CD4-positive, CD25-positive, alpha-beta regulatory T cell (primary cell): Measurements from ENCODE around the gene CTRB1. TPM values are rescaled to one million over a fixed set of nuclear protein-coding genes. Genes with fewer than 3 reads are reported as not detected.
"Not testable (repeated sequence)": the region's sequence is repeated elsewhere in the genome, so short reads cannot be mapped to it uniquely, and the experiment has no call there.

Experiments used
- ATAC-seq, 2 donors: fragments of 150-1000 bp; cut with Tn5 transposase; one replicate each; pipeline ENCODE4 v1.10.0; 2021; ENCODE audit warnings: low read depth in 2 of 2, moderate number of reproducible peaks in 2 of 2, moderate library complexity in 1 of 2
- DNase-seq, 3 donors: peaks; one replicate each; pipeline versions ENCODE4 v3.0.0 to v3.0.0-alpha.2; 2012 to 2022; ENCODE audit warnings: mixed read lengths in 1 of 3
- H3K27ac ChIP-seq: one replicate; pipeline ENCODE4 v1.7.0; 2013; ENCODE audit warnings: mild to moderate bottlenecking, low read length; ENCODE audit not compliant: insufficient read depth, poor library complexity, severe bottlenecking
- H3K27me3 ChIP-seq: one replicate; pipeline ENCODE4 v1.7.0; 2013; ENCODE audit warnings: low read length; ENCODE audit not compliant: control insufficient read depth, insufficient read depth
- H3K36me3 ChIP-seq: one replicate; pipeline ENCODE4 v1.7.0; 2013; ENCODE audit warnings: mild to moderate bottlenecking, low read length, moderate library complexity; ENCODE audit not compliant: control insufficient read depth, insufficient read depth
- H3K4me1 ChIP-seq: 2 replicates; pipeline ENCODE4 v1.7.0; 2013; ENCODE audit warnings: mild to moderate bottlenecking, low read length; ENCODE audit not compliant: insufficient read depth, control insufficient read depth, poor library complexity, severe bottlenecking
- H3K4me3 ChIP-seq: one replicate; pipeline ENCODE4 v1.7.0; 2013; ENCODE audit warnings: low read depth, mild to moderate bottlenecking, low read length, moderate library complexity
- H3K9me3 ChIP-seq, 2 experiments: 1 replicate in 1 of 2; 2 replicates in 1 of 2; pipeline ENCODE4 v1.7.0; 2013; ENCODE audit warnings: low read length in 2 of 2, mild to moderate bottlenecking in 1 of 2, moderate library complexity in 1 of 2; ENCODE audit not compliant: control insufficient read depth in 2 of 2
- H3K27ac Mint-ChIP-seq, 3 donors: one replicate each; pipeline ENCODE4 v1.8.0; 2020 to 2022; ENCODE audit warnings: mild to moderate bottlenecking in 3 of 3, mixed read lengths in 3 of 3, moderate library complexity in 2 of 3
- H3K27me3 Mint-ChIP-seq: one replicate; pipeline ENCODE4 v1.8.0; 2022; ENCODE audit warnings: mild to moderate bottlenecking, mixed read lengths
- H3K36me3 Mint-ChIP-seq: one replicate; pipeline ENCODE4 v1.8.0; 2020; ENCODE audit warnings: mixed read lengths
- H3K4me1 Mint-ChIP-seq, 4 donors: one replicate each; pipeline ENCODE4 v1.8.0; 2020 to 2022; ENCODE audit warnings: mixed read lengths in 4 of 4, mild to moderate bottlenecking in 1 of 4
- H3K4me3 Mint-ChIP-seq, 4 donors: one replicate each; pipeline ENCODE4 v1.8.0; 2020 to 2022; ENCODE audit warnings: mild to moderate bottlenecking in 4 of 4, mixed read lengths in 4 of 4, moderate library complexity in 3 of 4
- H3K9me3 Mint-ChIP-seq, 7 donors: one replicate each; pipeline ENCODE4 v1.8.0; 2020 to 2022; ENCODE audit warnings: mixed read lengths in 7 of 7, mild to moderate bottlenecking in 3 of 7, moderate library complexity in 2 of 7
- polyA plus RNA-seq, 4 donors: library from polyadenylated mRNA; unstranded; fragments of 300-500 nt; fragmentation: Illumina TruSeq; gene quantifications; one replicate each; pipeline ENCODE4 v1.2.3, GENCODE V29; 2021
- total RNA-seq: library from RNA; stranded (reverse); gene quantifications from one replicate; pipeline ENCODE4 v1.2.3, GENCODE V29; 2022

The CTRB1 gene
- total and polyA plus RNA-seq, 5 donors from 2014 or later = not detected

- Histone ChIP-seq H3K27ac (no peak overlapping the region), H3K9me3 (no peaks in the 10 kb centered on the region), H3K36me3 (no peaks in the 10 kb centered on the region), H3K4me3 (no peak overlapping the region), H3K27me3 (no peaks in the 10 kb centered on the region), H3K4me1 (no peaks in the 10 kb centered on the region)
- H3K36me3 Mint-ChIP-seq = no peaks in the 10 kb centered on the region
- H3K4me1 Mint-ChIP-seq = peaks cover 0 to 6% (median under 1%) of the 10 kb centered on the region in 4 donors
- no peak overlapping the region for H3K4me3 Mint-ChIP-seq
- H3K9me3 Mint-ChIP-seq = no peaks in the 10 kb centered on the region
- no peak overlapping the region for H3K27ac Mint-ChIP-seq
- ATAC-seq (no peak), DNase-seq (no peak)
- H3K27me3 Mint-ChIP-seq = peaks cover 6% of the 10 kb centered on the region
Observed at GRCh38 chr16:75241412-75241811, 22.6 kb downstream of the CTRB1 start.

DNA sequence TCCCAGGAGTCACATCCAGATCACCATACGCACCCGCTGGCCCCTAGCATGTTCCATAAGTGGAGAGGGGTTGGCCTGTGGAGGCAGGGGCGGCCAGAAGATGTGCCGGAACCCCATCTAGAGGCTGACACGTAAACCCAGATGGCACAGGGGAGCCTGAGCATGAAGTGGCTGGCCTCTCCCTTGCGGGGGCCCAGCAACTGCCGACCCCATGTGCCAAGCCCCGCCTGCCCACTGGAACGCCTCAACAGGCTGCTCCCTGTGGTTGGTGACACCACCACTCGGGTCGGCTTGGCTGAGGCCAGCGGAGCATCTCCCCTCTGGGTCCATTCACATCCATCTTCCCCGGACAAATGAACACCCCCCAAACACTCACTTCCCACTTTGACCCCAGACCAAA is 23.2 kb downstream of the CTRB1 start:
- Mint-ChIP-seq H3K36me3 (no peaks in the 10 kb centered on the region), H3K27ac (no peak overlapping the region), H3K9me3 (no peaks in the 10 kb centered on the region), H3K27me3 (peaks cover 6% of the 10 kb centered on the region), H3K4me3 (no peak overlapping the region), H3K4me1 (peaks cover 0 to 6% (median under 1%) of the 10 kb centered on the region in 4 donors)
- no peaks in the 10 kb centered on the region for H3K36me3 ChIP-seq
- no peaks in the 10 kb centered on the region for H3K4me1 ChIP-seq
- H3K9me3 ChIP-seq = no peaks in the 10 kb centered on the region
- ATAC-seq (no peak), DNase-seq (no peak)
- H3K4me3 ChIP-seq = no peak overlapping the region
- no peak overlapping the region for H3K27ac ChIP-seq
- H3K27me3 ChIP-seq = no peaks in the 10 kb centered on the region

DNA sequence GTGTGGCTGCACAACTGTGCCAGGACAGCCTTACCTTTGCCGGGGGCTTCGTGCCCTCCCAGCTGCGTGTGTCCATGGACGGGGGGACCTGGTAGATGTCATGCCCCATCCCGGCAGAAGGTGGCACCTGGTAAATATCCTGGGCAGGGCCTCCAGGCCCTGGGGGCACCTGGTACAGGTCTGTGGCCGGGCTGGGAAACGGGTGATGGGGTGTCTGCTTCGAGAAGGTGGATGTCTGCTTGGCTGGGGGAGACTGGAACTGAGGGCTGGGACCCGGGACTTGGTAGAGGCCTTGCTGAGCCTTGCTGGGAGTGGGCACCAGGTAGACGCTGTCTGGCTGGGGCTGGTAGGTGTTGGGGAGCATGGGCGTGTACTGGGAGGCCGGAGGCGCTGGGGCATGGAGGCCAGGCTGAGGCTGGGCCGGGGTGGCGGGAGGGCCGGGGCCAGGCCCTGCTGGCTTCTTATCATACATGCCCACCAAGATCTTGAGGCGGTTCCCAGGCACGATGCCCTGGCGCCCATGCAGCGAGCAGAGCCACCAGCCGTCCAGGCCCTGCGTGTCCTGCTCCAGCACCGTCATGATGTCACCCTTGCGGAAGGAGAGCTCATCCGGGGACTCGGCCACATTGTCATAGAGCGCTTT is 23.8 kb downstream of the CTRB1 start:
- H3K9me3 Mint-ChIP-seq, H3K36me3 Mint-ChIP-seq, H3K27me3 ChIP-seq, ATAC-seq, H3K36me3 ChIP-seq, H3K4me1 ChIP-seq, H3K27ac ChIP-seq, H3K27ac Mint-ChIP-seq, H3K4me1 Mint-ChIP-seq, DNase-seq, H3K27me3 Mint-ChIP-seq, H3K4me3 Mint-ChIP-seq, H3K4me3 ChIP-seq, H3K9me3 ChIP-seq: not testable (repeated sequence)

GRCh38 chr16:75243667-75244224 is 25.0 kb downstream of the CTRB1 start:
- Histone ChIP-seq H3K4me1 (no peaks in the 10 kb centered on the region), H3K36me3 (no peaks in the 10 kb centered on the region), H3K27ac (no peak overlapping the region), H3K9me3 (no peaks in the 10 kb centered on the region), H3K27me3 (no peaks in the 10 kb centered on the region), H3K4me3 (no peak overlapping the region)
- H3K36me3 Mint-ChIP-seq = no peaks in the 10 kb centered on the region
- peaks cover 0 to 6% (median under 1%) of the 10 kb centered on the region in 4 donors for H3K4me1 Mint-ChIP-seq
- H3K9me3 Mint-ChIP-seq = no peaks in the 10 kb centered on the region
- ATAC-seq (no peak), DNase-seq (no peak)
- peaks cover 18% of the 10 kb centered on the region for H3K27me3 Mint-ChIP-seq
- H3K4me3 Mint-ChIP-seq = peak overlapping the region in 1 of 4 donors; percentile 21
- no peak overlapping the region for H3K27ac Mint-ChIP-seq

GRCh38 chr16:75244225-75244809 is 25.5 kb downstream of the CTRB1 start:
- DNase-seq (no peak), ATAC-seq (no peak)
- H3K4me3 ChIP-seq = no peak overlapping the region
- H3K9me3 Mint-ChIP-seq = no peaks in the 10 kb centered on the region
- H3K27ac Mint-ChIP-seq = peak overlapping the region in 2 of 3 donors; percentile 11 to 87
- no peaks in the 10 kb centered on the region for H3K4me1 ChIP-seq
- no peaks in the 10 kb centered on the region for H3K36me3 Mint-ChIP-seq
- H3K27me3 ChIP-seq = no peaks in the 10 kb centered on the region
- H3K4me1 Mint-ChIP-seq = peaks cover 0 to 6% (median under 1%) of the 10 kb centered on the region in 4 donors
- no peak overlapping the region for H3K27ac ChIP-seq
- H3K27me3 Mint-ChIP-seq = peaks cover 21% of the 10 kb centered on the region
- H3K9me3 ChIP-seq = no peaks in the 10 kb centered on the region
- H3K4me3 Mint-ChIP-seq = peak overlapping the region in 1 of 4 donors; percentile 21
- no peaks in the 10 kb centered on the region for H3K36me3 ChIP-seq

- H3K9me3 Mint-ChIP-seq = no peaks in the 10 kb centered on the region
- H3K4me1 Mint-ChIP-seq = peaks cover 0 to 6% (median 2%) of the 10 kb centered on the region in 4 donors
- Histone ChIP-seq H3K27ac (no peak overlapping the region), H3K27me3 (no peaks in the 10 kb centered on the region), H3K36me3 (no peaks in the 10 kb centered on the region), H3K4me3 (no peak overlapping the region), H3K4me1 (peaks cover under 1% of the 10 kb centered on the region), H3K9me3 (no peaks in the 10 kb centered on the region)
- H3K27me3 Mint-ChIP-seq = peaks cover 28% of the 10 kb centered on the region
- H3K36me3 Mint-ChIP-seq = no peaks in the 10 kb centered on the region
- H3K27ac Mint-ChIP-seq = peak overlapping the region in 2 of 3 donors; percentile 11 to 87
- ATAC-seq = no peak
- H3K4me3 Mint-ChIP-seq = no peak overlapping the region
- DNase-seq = no peak
Observed at GRCh38 chr16:75244844-75245758, 26.3 kb downstream of the CTRB1 start.

- H3K4me1 ChIP-seq = peaks cover 13% of the 10 kb centered on the region
- H3K4me3 ChIP-seq = no peak overlapping the region
- H3K27me3 Mint-ChIP-seq = peaks cover 34% of the 10 kb centered on the region
- no peaks in the 10 kb centered on the region for H3K36me3 ChIP-seq
- DNase-seq (no peak), ATAC-seq (no peak)
- no peak overlapping the region for H3K4me3 Mint-ChIP-seq
- H3K9me3 Mint-ChIP-seq = no peaks in the 10 kb centered on the region
- H3K9me3 ChIP-seq = no peaks in the 10 kb centered on the region
- no peak overlapping the region for H3K27ac ChIP-seq
- no peaks in the 10 kb centered on the region for H3K27me3 ChIP-seq
- peaks cover 0 to 9% (median 3%) of the 10 kb centered on the region in 4 donors for H3K4me1 Mint-ChIP-seq
- H3K36me3 Mint-ChIP-seq = no peaks in the 10 kb centered on the region
- no peak overlapping the region for H3K27ac Mint-ChIP-seq
Observed at GRCh38 chr16:75246504-75247205, 27.9 kb downstream of the CTRB1 start.
